ENCODE measurements around the gene TBC1D14. TPM values are rescaled to one million over a fixed set of nuclear protein-coding genes. Genes with fewer than 3 reads are reported as not detected.

Gene TBC1D14
- total RNA-seq, 1 donor from 2014 or later, result 40.2 TPM

DNA sequence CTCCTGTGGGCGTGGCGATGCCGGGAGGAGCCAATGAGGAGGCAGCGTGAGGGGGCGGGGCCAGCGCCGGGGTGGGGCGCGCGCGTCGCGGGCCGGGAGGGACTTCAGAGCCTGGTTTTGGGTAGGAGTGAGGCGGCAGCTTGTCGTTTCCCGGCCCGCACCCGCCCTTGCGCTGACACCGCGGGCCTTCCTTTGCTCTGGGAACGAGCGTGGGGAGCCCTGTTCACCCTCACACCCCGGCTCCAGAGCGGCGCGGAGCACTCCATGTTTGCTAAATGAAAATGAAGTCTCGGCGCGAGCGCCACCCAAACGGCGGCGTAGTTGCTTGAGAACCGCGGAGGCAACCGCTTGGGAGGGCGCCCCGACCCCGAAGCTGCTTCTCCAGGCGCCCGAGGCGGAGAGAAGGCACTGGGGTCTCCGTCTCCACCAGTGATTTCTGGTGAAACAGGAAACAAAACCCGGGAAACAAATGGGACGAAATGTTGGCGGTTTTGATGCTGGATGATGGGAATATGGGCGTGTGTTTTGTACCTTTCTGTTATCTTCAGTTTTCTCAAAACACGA, 158.7 kb downstream of the TBC1D14 start:
- H3K9me3 ChIP-seq (ENCODE audit: control insufficient read depth in 3 of 3, low read length in 3 of 3), result no peaks in the 10 kb centered on the region
- H3K27ac ChIP-seq (ENCODE audit: low read depth, low read length), result peak overlapping the region; percentile 88
- H3K27me3 ChIP-seq (ENCODE audit: control insufficient read depth in 3 of 3, insufficient read depth in 3 of 3, low read length in 3 of 3), result no peaks in the 10 kb centered on the region
- peaks cover 8 to 11% (median 10%) of the 10 kb centered on the region in 3 donors for H3K36me3 ChIP-seq (ENCODE audit: control insufficient read depth in 3 of 3, insufficient read depth in 3 of 3, low read length in 3 of 3)
- peak overlapping the region; percentile 72 to 87 (median 75) for H3K4me3 ChIP-seq (ENCODE audit: low read length in 3 of 3)
- H3K4me1 ChIP-seq (ENCODE audit: control insufficient read depth in 3 of 3, insufficient read depth in 3 of 3, low read length in 3 of 3), result peaks cover 22 to 37% (median 25%) of the 10 kb centered on the region in 3 donors
- peak overlapping the region; percentile 81 to 91 (median 83) for H3K9ac ChIP-seq (ENCODE audit: low read depth in 1 of 3, low read length in 3 of 3)

- Histone ChIP-seq H3K9ac (ENCODE audit: low read depth in 1 of 3, low read length in 3 of 3) (peak overlapping the region; percentile 81 to 91 (median 83)), H3K4me1 (ENCODE audit: control insufficient read depth in 3 of 3, insufficient read depth in 3 of 3, low read length in 3 of 3) (peaks cover 25 to 38% (median 25%) of the 10 kb centered on the region in 3 donors), H3K4me3 (ENCODE audit: low read length in 3 of 3) (peak overlapping the region; percentile 72 to 87 (median 75)), H3K9me3 (ENCODE audit: control insufficient read depth in 3 of 3, low read length in 3 of 3) (no peaks in the 10 kb centered on the region), H3K36me3 (ENCODE audit: control insufficient read depth in 3 of 3, insufficient read depth in 3 of 3, low read length in 3 of 3) (peaks cover 4 to 6% (median 5%) of the 10 kb centered on the region in 3 donors), H3K27ac (ENCODE audit: low read depth, low read length) (peak overlapping the region; percentile 88), H3K27me3 (ENCODE audit: control insufficient read depth in 3 of 3, insufficient read depth in 3 of 3, low read length in 3 of 3) (no peaks in the 10 kb centered on the region)
These were observed 159.3 kb downstream of the TBC1D14 start for GRCh38 chr4:7068883-7069282.

DNA sequence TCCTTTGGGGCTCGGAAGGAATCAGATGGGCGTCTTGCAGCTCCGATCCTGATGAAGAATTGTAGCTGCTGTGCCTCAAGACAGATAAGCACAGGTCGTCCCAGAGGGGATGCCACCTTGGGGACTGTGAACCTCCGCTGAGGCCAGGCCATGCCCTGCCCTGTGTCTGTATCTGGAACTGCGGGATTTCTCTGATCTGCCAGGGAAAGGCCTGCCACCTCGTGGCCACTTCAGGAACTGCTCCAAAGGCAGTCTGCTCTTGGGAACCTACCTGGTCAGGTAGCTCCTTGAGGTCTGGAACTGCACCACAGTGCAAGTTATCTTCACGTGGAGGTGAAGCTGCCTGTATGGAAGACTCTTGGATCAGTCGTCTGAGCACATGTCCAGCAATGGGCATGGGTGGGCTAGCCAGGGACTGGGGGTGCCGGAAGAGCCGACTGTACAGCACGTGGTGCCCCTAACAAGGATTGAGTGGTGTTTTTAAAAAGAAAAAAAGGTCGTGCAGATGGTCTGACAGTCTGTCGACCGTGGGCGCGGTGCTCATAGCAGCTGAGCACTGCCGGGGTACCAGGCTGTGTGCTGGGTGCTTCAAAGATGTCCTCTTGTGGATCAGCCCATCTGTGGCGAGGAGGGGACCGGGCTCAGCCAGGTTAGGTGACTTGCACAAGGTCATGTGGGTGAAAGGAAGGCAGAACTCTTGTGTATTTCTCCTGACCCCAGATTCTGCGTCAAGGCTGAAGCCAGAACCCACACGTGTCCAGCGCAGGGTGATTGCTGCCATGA, 161.3 kb downstream of the TBC1D14 start:
- Histone ChIP-seq H3K9ac (ENCODE audit: low read depth in 1 of 3, low read length in 3 of 3) (peak overlapping the region in 1 of 3 donors; percentile 50), H3K27me3 (ENCODE audit: control insufficient read depth in 3 of 3, insufficient read depth in 3 of 3, low read length in 3 of 3) (no peaks in the 10 kb centered on the region), H3K36me3 (ENCODE audit: control insufficient read depth in 3 of 3, insufficient read depth in 3 of 3, low read length in 3 of 3) (no peaks in the 10 kb centered on the region), H3K27ac (ENCODE audit: low read depth, low read length) (no peak overlapping the region), H3K4me1 (ENCODE audit: control insufficient read depth in 3 of 3, insufficient read depth in 3 of 3, low read length in 3 of 3) (peaks cover 27 to 44% (median 34%) of the 10 kb centered on the region in 3 donors), H3K9me3 (ENCODE audit: control insufficient read depth in 3 of 3, low read length in 3 of 3) (no peaks in the 10 kb centered on the region), H3K4me3 (ENCODE audit: low read length in 3 of 3) (no peak overlapping the region)

DNA sequence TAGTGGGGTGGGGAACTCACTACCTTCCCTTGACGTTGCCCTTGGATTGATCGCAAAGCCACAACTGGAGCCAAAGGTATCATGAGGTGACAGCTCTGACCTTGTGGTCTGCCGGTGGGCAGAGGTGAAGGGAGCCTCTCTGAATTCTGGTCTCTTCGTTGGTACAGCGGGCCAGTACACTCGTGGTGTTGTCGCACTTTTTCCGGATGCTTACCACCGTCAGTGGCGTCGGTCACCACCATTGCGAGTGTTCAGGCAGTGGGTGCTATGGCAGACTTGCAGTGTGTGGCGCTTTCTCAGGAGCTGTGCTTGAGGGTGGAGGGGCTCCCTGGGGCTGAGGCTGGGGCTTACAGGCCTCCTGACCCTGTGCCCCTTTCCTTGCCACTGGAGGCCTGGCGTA, 163.4 kb downstream of the TBC1D14 start:
- Histone ChIP-seq H3K36me3 (ENCODE audit: control insufficient read depth in 3 of 3, insufficient read depth in 3 of 3, low read length in 3 of 3) (no peaks in the 10 kb centered on the region), H3K27me3 (ENCODE audit: control insufficient read depth in 3 of 3, insufficient read depth in 3 of 3, low read length in 3 of 3) (no peaks in the 10 kb centered on the region), H3K9ac (ENCODE audit: low read depth in 1 of 3, low read length in 3 of 3) (no peak overlapping the region), H3K4me1 (ENCODE audit: control insufficient read depth in 3 of 3, insufficient read depth in 3 of 3, low read length in 3 of 3) (peaks cover 15 to 29% (median 19%) of the 10 kb centered on the region in 3 donors), H3K27ac (ENCODE audit: low read depth, low read length) (no peak overlapping the region), H3K4me3 (ENCODE audit: low read length in 3 of 3) (no peak overlapping the region), H3K9me3 (ENCODE audit: control insufficient read depth in 3 of 3, low read length in 3 of 3) (no peaks in the 10 kb centered on the region)

DNA sequence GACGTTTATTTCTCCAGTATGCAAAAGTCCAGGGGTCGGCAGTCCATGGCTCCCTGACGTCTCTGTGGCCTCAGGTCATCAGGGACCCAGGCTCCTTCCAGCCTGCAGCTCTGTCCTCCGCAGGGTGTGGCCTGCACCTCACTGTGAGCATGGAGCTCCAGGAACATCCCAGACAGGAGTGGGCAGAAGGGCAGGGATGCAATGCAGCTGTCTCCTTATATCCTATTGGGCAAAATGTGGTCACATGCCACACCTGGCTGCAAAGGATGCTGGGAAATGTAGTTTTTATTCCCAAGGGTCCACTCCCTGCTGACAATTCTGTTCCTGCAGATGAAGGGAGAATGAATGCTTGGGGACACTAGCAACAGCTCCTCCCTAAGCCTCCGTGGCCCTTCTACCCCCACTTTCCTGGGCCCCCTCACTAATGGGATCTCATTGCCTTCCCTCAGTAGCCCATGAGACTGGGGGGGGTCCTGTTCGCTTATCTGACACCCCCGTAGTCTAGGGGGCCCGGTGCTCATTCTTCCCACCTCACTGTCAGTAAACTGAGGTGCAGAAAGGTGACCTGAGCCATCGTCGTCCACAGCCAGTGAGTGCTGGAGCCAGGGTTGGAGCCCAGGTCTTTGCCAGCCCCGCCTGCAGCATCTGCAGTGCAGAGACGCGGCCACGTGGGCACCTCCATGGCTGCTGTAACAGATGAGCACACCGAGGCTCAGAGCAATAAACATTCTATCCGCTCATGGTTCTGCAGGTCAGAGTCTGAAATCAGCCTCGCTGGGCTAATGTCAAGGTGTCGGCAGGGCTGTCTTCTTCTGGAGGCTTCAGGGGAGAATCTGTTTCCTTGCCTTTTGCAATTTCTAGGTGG, 164.1 kb downstream of the TBC1D14 start:
- peak overlapping the region in 1 of 3 donors; percentile 31 for H3K4me3 ChIP-seq (ENCODE audit: low read length in 3 of 3)
- H3K27ac ChIP-seq (ENCODE audit: low read depth, low read length), result peak overlapping the region; percentile 56
- H3K36me3 ChIP-seq (ENCODE audit: control insufficient read depth in 3 of 3, insufficient read depth in 3 of 3, low read length in 3 of 3), result no peaks in the 10 kb centered on the region
- no peaks in the 10 kb centered on the region for H3K9me3 ChIP-seq (ENCODE audit: control insufficient read depth in 3 of 3, low read length in 3 of 3)
- peaks cover 11 to 25% (median 18%) of the 10 kb centered on the region in 3 donors for H3K4me1 ChIP-seq (ENCODE audit: control insufficient read depth in 3 of 3, insufficient read depth in 3 of 3, low read length in 3 of 3)
- peak overlapping the region in 1 of 3 donors; percentile 58 for H3K9ac ChIP-seq (ENCODE audit: low read depth in 1 of 3, low read length in 3 of 3)
- no peaks in the 10 kb centered on the region for H3K27me3 ChIP-seq (ENCODE audit: control insufficient read depth in 3 of 3, insufficient read depth in 3 of 3, low read length in 3 of 3)

DNA sequence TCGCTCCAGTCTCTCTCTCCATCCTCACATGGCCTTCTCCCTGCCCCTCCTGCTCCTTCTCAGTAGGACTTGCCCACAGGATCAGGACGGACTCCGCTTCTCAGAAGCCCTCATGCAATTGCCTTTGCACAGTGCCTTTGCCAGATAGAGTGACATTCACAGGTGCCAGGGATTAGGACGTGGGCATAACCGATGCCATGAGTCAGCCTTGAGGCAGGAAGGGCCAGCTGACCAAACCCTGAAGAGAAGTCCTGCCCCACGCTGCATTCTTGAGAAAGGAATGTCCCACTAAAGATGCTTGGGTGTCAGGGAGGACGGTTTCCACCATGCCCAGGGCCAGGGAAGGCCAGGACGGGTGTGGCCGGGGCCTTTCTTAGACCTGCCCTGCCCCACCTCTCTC, 164.8 kb downstream of the TBC1D14 start:
- Histone ChIP-seq H3K4me1 (ENCODE audit: control insufficient read depth in 3 of 3, insufficient read depth in 3 of 3, low read length in 3 of 3) (peaks cover 7 to 20% (median 14%) of the 10 kb centered on the region in 3 donors), H3K36me3 (ENCODE audit: control insufficient read depth in 3 of 3, insufficient read depth in 3 of 3, low read length in 3 of 3) (no peaks in the 10 kb centered on the region), H3K27ac (ENCODE audit: low read depth, low read length) (peak overlapping the region; percentile 56), H3K27me3 (ENCODE audit: control insufficient read depth in 3 of 3, insufficient read depth in 3 of 3, low read length in 3 of 3) (no peaks in the 10 kb centered on the region), H3K9ac (ENCODE audit: low read depth in 1 of 3, low read length in 3 of 3) (peak overlapping the region in 1 of 3 donors; percentile 58), H3K4me3 (ENCODE audit: low read length in 3 of 3) (peak overlapping the region in 1 of 3 donors; percentile 31), H3K9me3 (ENCODE audit: control insufficient read depth in 3 of 3, low read length in 3 of 3) (no peaks in the 10 kb centered on the region)

DNA sequence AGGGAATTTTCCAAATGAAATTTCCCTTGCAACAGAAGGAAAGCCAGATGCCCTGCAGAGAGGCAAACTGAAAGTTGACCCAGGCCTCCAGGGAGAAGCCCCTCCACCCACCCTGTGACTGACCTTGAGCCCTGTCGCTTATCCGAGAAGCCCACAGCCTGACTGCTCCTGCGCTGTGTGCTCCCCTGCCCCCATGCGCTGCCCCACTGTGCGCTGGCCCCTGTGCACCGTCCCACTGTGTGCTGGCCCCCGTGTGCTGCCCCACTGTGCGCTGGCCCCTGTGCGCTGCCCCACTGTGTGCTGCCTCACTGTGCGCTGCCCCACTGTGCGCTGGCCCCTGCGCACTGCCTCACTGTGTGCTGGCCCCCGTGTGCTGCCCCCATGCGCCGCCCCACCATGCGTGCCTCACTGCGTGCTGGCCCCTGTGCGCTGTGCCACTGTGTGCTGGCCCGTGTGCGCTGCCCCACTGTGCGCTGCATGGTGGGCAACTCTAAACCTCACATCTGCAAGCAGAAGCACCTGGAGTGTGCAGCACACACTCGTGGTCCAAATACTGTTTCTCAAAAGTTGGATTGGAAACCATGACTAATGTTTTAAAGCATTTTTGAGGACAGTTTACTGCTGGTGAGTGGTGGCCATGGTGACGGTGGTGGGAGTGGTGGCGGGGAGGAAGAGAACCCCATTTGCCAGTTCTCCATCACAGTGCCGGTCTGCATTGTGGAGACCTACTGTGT, 166.5 kb downstream of the TBC1D14 start:
- no peak overlapping the region for H3K9ac ChIP-seq (ENCODE audit: low read depth in 1 of 3, low read length in 3 of 3)
- H3K36me3 ChIP-seq (ENCODE audit: control insufficient read depth in 3 of 3, insufficient read depth in 3 of 3, low read length in 3 of 3), result no peaks in the 10 kb centered on the region
- H3K4me1 ChIP-seq (ENCODE audit: control insufficient read depth in 3 of 3, insufficient read depth in 3 of 3, low read length in 3 of 3), result peaks cover 5 to 12% (median 12%) of the 10 kb centered on the region in 3 donors
- H3K9me3 ChIP-seq (ENCODE audit: control insufficient read depth in 3 of 3, low read length in 3 of 3), result no peaks in the 10 kb centered on the region
- H3K27me3 ChIP-seq (ENCODE audit: control insufficient read depth in 3 of 3, insufficient read depth in 3 of 3, low read length in 3 of 3), result no peaks in the 10 kb centered on the region
- H3K27ac ChIP-seq (ENCODE audit: low read depth, low read length), result no peak overlapping the region
- H3K4me3 ChIP-seq (ENCODE audit: low read length in 3 of 3), result no peak overlapping the region

GRCh38 chr4:7076696-7077082, 167.1 kb downstream of the TBC1D14 start:
- Histone ChIP-seq H3K36me3 (ENCODE audit: control insufficient read depth in 3 of 3, insufficient read depth in 3 of 3, low read length in 3 of 3) (no peaks in the 10 kb centered on the region), H3K9ac (ENCODE audit: low read depth in 1 of 3, low read length in 3 of 3) (no peak overlapping the region), H3K4me3 (ENCODE audit: low read length in 3 of 3) (no peak overlapping the region), H3K27ac (ENCODE audit: low read depth, low read length) (no peak overlapping the region), H3K9me3 (ENCODE audit: control insufficient read depth in 3 of 3, low read length in 3 of 3) (no peaks in the 10 kb centered on the region), H3K4me1 (ENCODE audit: control insufficient read depth in 3 of 3, insufficient read depth in 3 of 3, low read length in 3 of 3) (peaks cover 5 to 12% (median 12%) of the 10 kb centered on the region in 3 donors), H3K27me3 (ENCODE audit: control insufficient read depth in 3 of 3, insufficient read depth in 3 of 3, low read length in 3 of 3) (no peaks in the 10 kb centered on the region)

DNA sequence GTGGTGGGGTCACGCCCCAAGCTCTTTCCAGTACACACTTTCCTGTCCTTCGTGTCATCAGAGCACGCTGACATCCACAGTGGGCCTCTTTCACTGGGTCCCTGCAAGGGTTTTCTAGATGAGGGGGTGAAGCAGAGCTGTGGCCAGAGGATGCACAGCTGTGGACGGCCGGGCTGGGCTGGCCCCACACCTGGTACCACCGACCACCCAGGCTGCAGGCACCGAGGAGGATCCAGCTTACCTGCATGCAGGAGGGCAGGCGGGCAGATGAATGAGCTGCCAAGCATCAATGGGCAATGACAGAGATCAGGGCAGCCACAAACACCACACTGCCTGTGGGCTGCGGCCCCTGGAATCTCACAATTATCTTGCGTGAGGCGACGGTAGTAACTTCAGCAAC, 167.7 kb downstream of the TBC1D14 start:
- no peaks in the 10 kb centered on the region for H3K27me3 ChIP-seq (ENCODE audit: control insufficient read depth in 3 of 3, insufficient read depth in 3 of 3, low read length in 3 of 3)
- no peak overlapping the region for H3K4me3 ChIP-seq (ENCODE audit: low read length in 3 of 3)
- no peaks in the 10 kb centered on the region for H3K9me3 ChIP-seq (ENCODE audit: control insufficient read depth in 3 of 3, low read length in 3 of 3)
- no peaks in the 10 kb centered on the region for H3K36me3 ChIP-seq (ENCODE audit: control insufficient read depth in 3 of 3, insufficient read depth in 3 of 3, low read length in 3 of 3)
- H3K27ac ChIP-seq (ENCODE audit: low read depth, low read length), result no peak overlapping the region
- peak overlapping the region in 1 of 3 donors; percentile 33 for H3K9ac ChIP-seq (ENCODE audit: low read depth in 1 of 3, low read length in 3 of 3)
- H3K4me1 ChIP-seq (ENCODE audit: control insufficient read depth in 3 of 3, insufficient read depth in 3 of 3, low read length in 3 of 3), result peaks cover 5 to 16% (median 12%) of the 10 kb centered on the region in 3 donors
